ENCODE results near the gene BAHCC1. TPM values are rescaled to one million over a fixed set of nuclear protein-coding genes. Genes with fewer than 3 reads are reported as not detected.
A peak's percentile ranks its signal among the peaks of the same experiment; 100 is the strongest.

BAHCC1 gene
- total and polyA plus RNA-seq, 2 of the 4 experiments (the other 2 are of a cell fraction) = 0.36 to 7.8 TPM

GRCh38 chr17:81483085-81483861, 88.0 kb downstream of the BAHCC1 start:
- no peak overlapping the region for H3K18ac ChIP-seq (ENCODE audit: low read depth, low read length)
- H3K9me3 ChIP-seq (ENCODE audit: control insufficient read depth, insufficient read depth, low read length) = no peaks in the 10 kb centered on the region
- H3K9me1 ChIP-seq (ENCODE audit: insufficient read depth, low read length) = peaks cover 2% of the 10 kb centered on the region; the same call in 1 of the 2 replicates
- dilution Hi-C loops (cut with HindIII; ENCODE audit: low sequenced_read_pairs, unreplicated experiment) (no loop called here), in situ Hi-C loops (cut with MboI; ENCODE audit: low sequenced_read_pairs) (loop anchor here (5.0 kb wide), 2 partner anchors 76 to 226 kb away; no protein-coding TSS in a partner anchor), intact Hi-C loops (cut with micrococcal nuclease) (no loop called here)
- H4K8ac ChIP-seq (ENCODE audit: low read depth in 2 of 2, low read length in 2 of 2) = no peak overlapping the region
- no peaks in the 10 kb centered on the region for H3K27me3 ChIP-seq (ENCODE audit: control insufficient read depth, insufficient read depth, low read length)
- no peak overlapping the region for H3K4ac ChIP-seq (ENCODE audit: low read depth, low read length)
- ChIA-PET POLR2A (ENCODE audit: unreplicated experiment) (no interaction called here), CTCF (interaction anchor here (2.7 kb wide), 1 partner anchor 229 kb away, joined by 14 read pairs; no protein-coding TSS in a partner anchor)
- H3K23ac ChIP-seq (ENCODE audit: low read depth, low read length) = no peak overlapping the region
- peaks cover 11% of the 10 kb centered on the region for H3K4me1 ChIP-seq (ENCODE audit: control insufficient read depth, insufficient read depth, low read length)
- no peak overlapping the region for H3K27ac ChIP-seq (ENCODE audit: insufficient read depth, low read length)
- no peak for ATAC-seq (ENCODE audit: low read depth)
- peak overlapping the region; percentile 62 for H2AFZ ChIP-seq (replicated peaks; ENCODE audit: low read length, poor library complexity)
- TF ChIP-seq CEBPB (IDR thresholded peaks at IDR 0.05; ENCODE audit: low read depth, low read length) (no peak), NFE2L2 (IDR thresholded peaks at IDR 0.05; ENCODE audit: low read depth, low read length) (no peak), MAZ (IDR thresholded peaks at IDR 0.05; ENCODE audit: borderline replicate concordance, low read depth, low read length) (no peak)
- H4K5ac ChIP-seq (ENCODE audit: low read depth, low read length) = no peak overlapping the region
- H3K79me1 ChIP-seq (ENCODE audit: low read depth in 1 of 2, low read length in 2 of 2) = peaks cover 0 to 3% of the 10 kb centered on the region in 2 experiments; a peak in 2 of 4 replicates
- H4K91ac ChIP-seq (ENCODE audit: insufficient read depth, low read depth, low read length) = no peak overlapping the region
- H2BK5ac ChIP-seq (ENCODE audit: low read depth, low read length, poor library complexity, severe bottlenecking) = no peak overlapping the region
- no peak for DNase-seq
- peak overlapping the region; percentile 43; the same call in 1 of the 2 replicates for H2AK5ac ChIP-seq (ENCODE audit: low read depth, low read length)
- no peak overlapping the region for H2BK120ac ChIP-seq (ENCODE audit: low read depth, low read length)
- WGBS, 2 experiments (ENCODE audit: extremely low coverage in 2 of 2, insufficient read length in 1 of 2) = 74% methylated on average over 22 of the region's 29 CpGs; no CpG with 5 or more reads in 1 of the 2 experiments
- no peaks in the 10 kb centered on the region for H4K20me1 ChIP-seq (ENCODE audit: insufficient read depth, low read length)
- H3K36me3 ChIP-seq (ENCODE audit: control insufficient read depth, insufficient read depth, low read length) = no peaks in the 10 kb centered on the region
- no peak overlapping the region for H3K56ac ChIP-seq (ENCODE audit: extremely low read depth, insufficient read depth, low read length)
- no peak overlapping the region for H3K4me3 ChIP-seq (ENCODE audit: insufficient read depth, low read depth, low read length)
- BruUV-seq (replicated peaks) = no TSS peak
- peak overlapping the region; percentile 85 for H2AK9ac ChIP-seq (replicated peaks; ENCODE audit: low read depth, low read length, poor library complexity)
- no peak overlapping the region for H3K14ac ChIP-seq (replicated peaks; ENCODE audit: low read depth, low read length)
- no peak overlapping the region for H3K4me2 ChIP-seq (ENCODE audit: low read depth, low read length)
- H2BK20ac ChIP-seq (ENCODE audit: low read depth, low read length) = no peak overlapping the region
- no peak overlapping the region for H3K9ac ChIP-seq (ENCODE audit: low read depth, low read length)
- no peak overlapping the region for H2BK15ac ChIP-seq (ENCODE audit: low read depth, low read length)
